Activated T-cell treated with anti-CD3 and anti-CD28 coated beads for 1 hour (primary cell): ENCODE data around the gene SLC37A4.
"Not testable (repeated sequence)": the region's sequence is repeated elsewhere in the genome, so short reads cannot be mapped to it uniquely, and the experiment has no call there.

Experiments used
- DNase-seq: peaks from one replicate; pipeline ENCODE4 v3.0.0-alpha.2; 2020; ENCODE audit warnings: low read depth

SLC37A4 gene

DNA sequence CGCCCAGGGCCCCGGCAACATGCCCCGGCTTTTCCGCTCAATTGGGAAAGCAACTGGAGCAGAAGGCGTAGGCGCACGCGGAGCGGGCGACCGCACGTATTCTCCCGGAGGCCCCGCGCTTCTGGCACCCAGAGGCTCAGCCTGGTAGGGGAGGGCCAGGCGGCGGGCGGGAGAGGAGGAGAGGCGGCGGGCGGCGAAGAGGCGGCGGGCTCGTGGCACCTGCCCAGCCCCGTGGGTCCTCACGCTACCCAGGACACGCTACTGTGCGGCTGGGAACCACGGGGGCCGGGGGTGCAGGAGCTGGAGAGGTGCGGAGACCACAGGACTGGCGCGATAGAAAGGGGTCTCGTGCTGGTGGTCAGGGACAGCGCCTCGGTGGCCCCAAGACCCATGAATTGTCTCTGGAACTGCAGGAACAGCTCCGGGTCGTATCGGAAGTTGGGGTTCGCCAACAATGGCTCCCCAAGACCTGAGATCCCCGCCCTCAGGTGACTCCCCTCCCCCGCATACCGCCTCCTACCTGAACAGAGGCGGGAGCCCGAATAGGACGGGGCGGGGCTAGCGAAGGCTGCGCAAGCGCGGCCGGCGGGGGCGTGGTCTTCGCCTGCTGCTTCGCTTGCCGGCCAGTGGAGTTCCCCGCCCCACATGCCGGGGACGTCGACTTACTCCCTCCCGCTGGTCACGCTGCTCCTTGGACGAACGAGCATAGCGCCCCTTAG lies at the start of gene SLC37A4:
Gene SLC37A4 (minus strand): TSS at position 549 of the 719 bp plus-strand sequence.
- DNase-seq, result peak; percentile 99

DNA sequence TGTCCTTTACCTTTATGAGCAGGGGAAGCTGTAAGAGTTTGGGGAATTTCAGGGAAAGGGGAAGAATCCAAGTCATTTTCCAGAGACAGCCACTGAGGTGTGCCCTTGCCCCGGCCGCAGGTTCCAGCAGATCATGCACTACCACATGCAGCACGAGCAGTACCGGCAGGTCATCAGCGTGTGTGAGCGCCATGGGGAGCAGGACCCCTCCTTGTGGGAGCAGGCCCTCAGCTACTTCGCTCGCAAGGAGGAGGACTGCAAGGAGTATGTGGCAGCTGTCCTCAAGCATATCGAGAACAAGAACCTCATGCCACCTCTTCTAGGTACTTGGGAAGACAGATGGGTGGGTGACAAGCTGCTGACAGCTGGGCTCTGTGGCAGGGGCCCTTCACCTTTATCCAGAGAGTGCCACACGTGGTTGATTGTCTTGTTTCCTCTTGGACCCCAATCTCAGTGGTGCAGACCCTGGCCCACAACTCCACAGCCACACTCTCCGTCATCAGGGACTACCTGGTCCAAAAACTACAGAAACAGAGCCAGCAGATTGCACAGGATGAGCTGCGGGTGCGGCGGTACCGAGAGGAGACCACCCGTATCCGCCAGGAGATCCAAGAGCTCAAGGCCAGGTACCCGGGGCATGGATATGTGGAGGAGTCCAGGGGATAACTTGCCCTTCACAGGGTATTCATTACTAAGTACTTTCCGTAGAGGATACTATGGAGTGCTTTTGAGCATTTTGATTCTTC lies 48.2 kb upstream of the SLC37A4 start:
- no peak for DNase-seq

DNA sequence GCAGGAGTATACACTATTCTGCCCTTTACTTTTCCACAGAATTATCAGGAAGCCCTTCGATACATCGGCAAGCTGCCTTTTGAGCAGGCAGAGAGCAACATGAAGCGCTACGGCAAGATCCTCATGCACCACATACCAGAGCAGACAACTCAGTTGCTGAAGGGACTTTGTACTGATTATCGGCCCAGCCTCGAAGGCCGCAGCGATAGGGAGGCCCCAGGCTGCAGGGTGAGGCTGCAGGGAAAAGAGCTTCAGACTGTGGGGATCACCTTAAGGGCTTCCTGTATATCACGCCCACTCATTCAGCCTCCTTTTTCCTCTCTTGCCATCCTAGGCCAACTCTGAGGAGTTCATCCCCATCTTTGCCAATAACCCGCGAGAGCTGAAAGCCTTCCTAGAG lies 47.2 kb upstream of the SLC37A4 start:
- DNase-seq, result no peak

DNA sequence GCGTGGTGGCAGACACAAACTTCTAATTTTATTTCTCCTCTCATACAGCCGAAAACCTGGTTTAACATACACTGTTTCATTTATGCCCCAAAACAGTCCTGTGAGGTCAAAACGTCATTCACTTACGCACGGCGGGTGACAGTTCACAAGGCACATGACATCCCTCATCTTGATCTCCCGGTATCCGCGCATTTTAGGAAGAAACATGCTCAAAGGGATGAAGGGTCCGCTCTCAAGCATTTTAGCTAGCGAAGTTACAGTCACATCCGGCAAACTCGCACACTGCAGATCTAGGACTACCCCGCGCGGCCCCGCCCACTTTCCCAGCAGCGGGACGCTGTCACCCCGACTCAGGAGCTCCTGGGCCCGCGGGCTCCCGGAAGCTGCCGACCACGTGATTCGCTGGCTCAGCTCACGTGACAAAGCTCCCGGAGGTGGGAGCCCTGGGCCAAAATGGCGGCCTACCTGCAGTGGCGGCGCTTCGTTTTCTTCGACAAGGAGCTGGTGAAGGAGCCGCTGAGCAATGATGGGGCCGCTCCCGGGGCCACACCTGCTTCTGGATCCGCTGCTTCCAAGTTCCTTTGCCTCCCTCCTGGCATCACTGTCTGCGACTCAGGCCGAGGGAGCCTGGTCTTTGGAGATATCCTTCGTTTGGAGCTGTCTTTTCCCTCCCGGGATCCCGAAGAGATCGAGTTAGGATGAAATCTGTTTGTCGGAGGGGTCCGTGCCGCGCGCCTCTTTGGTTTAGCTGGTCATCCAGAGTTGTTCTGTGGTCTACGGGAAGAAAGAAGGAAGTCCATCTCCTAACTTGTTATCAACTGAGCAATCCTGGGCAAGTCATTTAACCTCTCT lies 36.9 kb upstream of the SLC37A4 start, which contains the start of gene VPS11:
Gene VPS11 (plus strand): TSS at position 448 of the 852 bp plus-strand sequence. CDS start 6 bp downstream, at position 454.
- peak; percentile 97 for DNase-seq

DNA sequence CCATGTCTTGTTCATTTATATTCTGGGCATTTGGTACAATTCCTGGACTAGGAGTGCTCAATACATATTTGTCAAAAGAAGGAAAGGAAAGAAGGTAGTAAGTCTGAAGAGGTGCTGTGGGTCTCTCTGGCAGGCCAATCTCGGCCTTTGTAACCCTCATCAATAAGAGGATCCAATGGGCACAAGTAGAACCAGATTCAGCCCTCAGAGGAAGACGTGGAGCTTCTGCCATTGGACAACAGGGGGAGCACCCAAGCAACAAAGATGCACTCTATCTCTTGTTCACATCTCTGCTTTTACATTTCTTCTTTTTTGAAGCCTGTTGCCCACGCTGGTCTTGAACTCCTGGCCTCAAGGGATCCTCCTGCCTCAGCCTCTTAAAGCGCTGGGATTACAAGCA lies 34.7 kb upstream of the SLC37A4 start:
- peak; percentile 19 for DNase-seq

DNA sequence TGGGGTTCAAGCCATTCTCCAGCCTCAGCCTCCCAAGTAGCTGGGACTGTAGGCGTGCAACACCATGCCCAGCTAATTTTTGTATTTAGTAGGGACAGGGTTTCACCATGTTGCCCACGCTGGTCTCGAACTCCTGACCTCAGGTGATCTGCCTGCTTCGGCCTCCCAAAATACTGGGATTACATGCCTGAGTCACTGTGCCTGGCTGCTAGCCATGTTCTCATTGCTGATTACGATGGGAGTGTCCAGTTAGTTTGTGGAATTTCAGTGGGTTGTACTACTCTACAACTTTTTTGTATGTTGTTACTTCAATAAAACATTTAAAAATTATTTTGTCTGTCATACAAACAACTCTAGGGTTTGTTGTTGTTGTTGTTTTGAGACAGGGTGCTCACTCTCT lies 32.1 kb upstream of the SLC37A4 start:
- DNase-seq, result no peak

DNA sequence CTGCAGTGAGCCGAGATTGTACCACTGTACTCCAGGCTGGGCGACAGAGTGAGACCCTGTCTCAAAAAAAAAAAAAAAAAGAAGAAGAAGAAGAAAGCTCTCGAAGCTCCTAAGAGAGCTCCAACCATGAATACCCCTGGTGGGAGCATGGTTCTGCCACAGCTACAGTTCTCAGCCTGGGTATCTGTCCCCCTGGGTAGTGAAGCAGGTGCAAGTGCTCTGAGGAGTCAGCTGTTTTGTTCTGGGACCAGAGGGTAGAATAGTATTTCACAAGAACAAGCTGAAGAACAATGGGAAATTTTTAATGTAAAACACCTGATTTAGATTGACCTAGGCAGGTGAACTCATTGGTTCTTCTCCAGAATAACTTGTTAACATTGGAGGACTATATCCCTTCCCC lies 30.6 kb upstream of the SLC37A4 start:
- DNase-seq, result no peak

DNA sequence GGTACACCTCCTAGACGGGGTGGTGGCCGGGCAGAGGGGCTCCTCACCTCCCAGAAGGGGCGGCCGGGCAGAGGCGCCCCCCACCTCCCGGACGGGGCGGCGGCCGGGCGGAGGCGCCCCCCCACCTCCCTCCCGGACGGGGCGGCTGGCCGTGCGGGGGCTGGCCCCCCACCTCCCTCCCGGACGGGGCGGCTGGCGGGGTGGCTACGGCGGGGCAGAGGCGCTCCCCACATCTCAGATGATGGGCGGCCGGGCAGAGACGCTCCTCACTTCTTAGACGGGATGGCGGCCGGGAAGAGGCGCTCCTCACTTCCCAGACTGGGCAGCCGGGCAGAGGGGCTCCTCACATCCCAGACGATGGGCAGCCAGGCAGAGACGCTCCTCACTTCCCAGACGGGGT lies 28.5 kb upstream of the SLC37A4 start:
- DNase-seq, result not testable (repeated sequence)

DNA sequence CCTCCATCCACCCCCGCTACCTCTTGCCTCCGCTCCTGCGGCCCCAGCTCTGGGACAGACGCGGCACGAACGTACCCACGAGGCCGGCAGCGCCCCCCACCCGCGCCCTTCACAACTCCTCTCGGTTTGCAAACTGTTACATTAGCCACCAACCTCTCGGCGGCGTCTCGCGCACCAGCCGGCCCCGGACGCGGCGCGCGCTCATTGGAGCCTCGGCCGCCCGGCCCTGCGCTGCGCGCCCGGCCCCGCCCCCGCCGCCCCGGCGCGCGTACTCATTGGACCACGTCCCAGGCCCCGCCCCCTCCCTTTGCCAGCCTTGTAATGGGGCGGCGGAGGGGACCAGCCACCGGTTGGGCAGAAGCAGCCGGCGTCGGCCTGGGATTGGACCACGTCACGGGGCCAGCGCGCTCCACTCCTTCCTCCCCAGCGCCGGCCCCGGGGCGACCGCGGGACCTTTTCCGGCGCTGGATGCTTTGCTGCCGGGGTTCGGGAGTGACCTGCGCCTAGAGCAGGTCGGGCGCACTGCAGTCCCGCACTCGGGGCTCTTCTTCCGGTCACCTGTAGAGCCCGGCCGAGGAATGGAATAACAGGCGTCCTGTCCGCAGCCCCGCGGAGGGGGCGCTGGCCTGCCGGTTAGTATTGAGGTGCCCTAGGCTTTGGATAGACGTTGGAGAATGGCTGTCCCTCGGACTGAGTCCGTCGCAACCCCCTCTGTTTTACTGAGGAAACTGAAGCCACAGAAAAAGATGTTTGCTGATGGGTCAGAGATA lies 26.5 kb upstream of the SLC37A4 start, which contains the start of gene HYOU1:
Gene HYOU1 (minus strand): TSS at position 206 of the 770 bp plus-strand sequence. CDS start 1,045 bp downstream, outside the sequence.
- peak; percentile 99 for DNase-seq

DNA sequence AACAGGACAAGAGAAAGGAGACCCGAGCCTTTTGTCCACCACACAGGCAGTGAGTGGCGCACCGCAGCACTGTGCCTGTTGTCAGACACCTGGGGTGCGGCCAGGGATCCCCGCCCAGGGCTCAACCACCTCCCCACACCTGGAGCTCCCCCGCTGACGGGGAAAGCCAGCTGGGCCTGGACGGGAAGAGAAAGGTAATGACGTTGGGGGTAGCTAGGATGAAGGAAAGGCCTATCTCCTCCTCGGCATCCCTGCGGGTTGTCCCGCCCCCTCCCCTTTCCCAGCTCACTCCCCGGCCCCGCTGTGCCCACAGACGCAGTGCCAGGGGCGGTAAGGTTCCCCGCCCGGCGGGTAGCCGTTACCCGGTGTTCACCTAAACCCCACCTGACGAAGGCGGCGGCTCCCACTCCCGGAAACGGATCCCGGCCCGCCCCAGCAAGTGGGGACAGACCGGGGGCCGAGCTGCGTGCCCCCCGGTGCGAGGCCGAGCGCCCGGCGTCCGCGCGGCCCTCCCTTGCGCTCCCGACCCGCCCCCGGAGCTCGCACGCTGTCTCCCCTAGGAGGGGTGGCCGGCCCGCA lies 25.8 kb upstream of the SLC37A4 start:
- DNase-seq, result peak; percentile 16

DNA sequence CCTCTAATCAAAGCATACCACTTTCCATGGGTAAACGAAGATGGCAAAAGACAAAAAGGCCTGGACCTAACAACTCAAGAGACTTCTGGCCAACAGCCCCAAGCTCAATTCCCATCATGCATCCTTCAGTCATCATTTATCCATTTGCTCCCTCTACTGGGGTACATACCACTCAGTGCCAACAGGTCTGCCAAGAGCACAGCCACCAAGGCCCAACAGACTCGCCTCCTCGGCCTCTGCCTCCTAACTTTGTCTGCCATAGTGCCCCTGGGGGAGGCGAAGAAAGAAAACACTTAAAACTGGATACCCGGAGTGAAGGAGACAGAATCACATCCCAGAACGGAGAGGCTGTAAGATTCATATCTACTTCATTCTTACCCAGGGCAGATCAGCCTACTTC lies 25.2 kb upstream of the SLC37A4 start:
- DNase-seq, result no peak

DNA sequence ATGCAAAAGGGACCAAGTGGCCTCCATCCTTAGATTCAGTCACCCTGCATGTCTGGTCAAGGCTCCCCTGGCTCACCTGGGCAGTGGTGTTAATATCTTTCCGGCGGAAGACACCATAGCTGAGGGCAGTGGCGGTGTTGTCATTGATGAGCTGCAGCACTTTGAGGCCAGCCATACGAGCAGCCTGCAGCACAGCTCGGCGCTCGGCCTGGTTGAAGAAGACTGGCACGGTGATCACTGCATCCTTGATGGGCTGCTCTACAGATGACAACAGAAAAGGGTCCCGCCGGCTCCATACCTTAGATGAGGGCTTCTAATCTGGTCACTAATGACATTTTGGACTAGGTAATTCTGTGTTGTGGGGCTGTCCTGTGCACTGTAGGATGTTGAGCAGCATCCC lies 23.7 kb upstream of the SLC37A4 start:
- DNase-seq, result no peak

DNA sequence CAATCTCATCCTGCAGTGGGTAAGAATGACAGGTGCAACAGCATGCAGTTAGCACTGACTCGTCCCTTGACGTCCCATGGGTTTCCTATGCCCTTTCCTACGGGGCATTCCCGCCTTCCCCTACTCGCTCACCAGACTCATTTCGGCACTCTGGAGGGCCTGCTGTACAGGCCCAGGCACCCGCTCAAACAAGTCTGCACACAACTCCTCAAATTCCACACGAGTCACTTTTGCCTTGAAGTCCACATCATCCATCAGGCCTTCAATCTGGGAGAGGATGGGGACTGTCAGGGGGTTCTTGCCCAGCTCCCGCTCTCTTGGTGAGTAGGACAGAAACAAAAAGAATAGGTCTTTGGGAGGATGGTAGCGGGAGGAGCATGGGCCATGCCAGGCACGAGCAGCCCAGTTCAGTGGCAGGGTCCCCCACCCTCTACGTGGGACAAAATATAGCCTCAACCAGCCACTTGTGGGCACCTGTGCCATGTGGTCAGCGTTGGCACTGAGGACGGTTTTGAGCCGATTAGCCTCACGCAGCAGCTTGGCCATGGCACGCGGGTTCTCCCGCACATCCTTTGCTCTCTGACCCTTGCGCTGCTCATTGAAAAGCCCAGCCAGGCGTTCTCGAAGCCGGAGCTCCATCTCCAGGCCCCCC lies 21.6 kb upstream of the SLC37A4 start:
- no peak for DNase-seq

DNA sequence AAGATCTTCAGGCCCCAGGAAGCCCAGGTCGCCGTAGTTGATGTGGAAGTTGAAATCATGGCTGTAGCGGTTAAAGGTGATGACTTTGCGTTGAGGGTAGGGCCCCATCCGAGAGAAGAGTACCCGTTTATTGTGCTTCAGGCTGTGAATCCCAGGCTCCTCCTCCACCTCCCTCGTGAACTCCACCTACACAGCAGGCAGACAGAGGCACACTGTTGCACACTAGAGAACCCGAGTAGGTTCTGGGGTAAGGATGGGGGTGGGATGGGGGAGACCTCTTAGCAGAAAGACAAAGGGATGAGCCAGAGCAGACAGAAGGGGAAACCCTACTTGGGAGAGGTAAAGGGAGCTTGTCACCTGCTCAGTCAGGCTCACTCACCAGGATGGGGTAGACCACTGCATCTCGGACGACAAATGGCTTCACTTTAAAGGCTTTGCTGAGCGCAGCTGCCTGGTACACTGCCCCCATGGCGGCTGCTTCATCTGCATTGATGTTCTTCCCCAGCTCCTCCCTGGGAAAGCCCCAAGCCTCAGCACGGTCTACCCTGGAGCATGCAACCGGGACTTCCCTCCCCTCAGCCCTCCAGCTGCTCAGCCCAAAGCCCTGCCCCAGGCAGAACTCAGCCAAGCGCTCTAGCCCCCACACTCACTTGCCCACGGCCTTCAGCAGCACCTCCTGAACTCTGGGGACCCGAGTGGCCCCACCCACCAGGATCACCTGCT lies 20.9 kb upstream of the SLC37A4 start:
- DNase-seq, result no peak

DNA sequence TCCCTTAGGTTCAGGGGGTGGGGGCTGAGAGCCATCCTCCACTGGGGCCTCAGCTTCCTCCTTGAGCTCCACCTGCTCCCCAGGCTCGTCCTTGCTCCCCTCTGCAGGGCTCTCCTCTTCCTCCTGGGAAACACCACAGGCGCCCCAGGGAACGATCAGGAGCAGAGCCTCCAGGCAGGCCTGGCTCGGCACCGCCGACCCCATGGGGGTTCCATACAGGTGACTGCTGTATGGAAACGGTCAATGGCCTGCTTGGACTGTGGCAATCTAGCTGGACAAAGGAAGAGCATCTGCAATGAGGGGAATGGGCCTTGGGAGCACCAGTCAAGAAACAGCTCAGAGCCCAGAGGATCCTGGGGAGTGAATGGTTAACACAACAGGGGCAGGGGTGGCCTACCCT lies 18.4 kb upstream of the SLC37A4 start:
- DNase-seq, result no peak

DNA sequence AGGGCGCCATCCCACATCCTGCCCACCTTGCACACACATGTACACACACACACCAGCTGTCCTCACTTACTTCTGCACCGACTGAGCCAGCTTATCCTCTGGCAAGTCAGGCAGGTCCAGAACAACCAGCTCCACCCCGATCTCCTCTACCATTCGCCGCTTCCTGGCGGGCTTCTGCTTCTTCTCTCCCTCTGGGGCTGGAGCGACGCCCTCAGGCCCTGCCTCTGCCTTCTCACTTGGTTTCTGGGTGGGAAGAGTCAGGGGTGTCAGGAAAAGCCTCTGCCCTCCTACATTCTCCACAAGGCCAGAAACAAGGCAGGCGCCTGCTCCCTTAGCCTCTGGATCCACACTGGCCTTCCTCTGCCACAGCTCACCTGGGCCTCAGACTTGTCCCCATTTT lies 18.0 kb upstream of the SLC37A4 start:
- DNase-seq, result no peak

DNA sequence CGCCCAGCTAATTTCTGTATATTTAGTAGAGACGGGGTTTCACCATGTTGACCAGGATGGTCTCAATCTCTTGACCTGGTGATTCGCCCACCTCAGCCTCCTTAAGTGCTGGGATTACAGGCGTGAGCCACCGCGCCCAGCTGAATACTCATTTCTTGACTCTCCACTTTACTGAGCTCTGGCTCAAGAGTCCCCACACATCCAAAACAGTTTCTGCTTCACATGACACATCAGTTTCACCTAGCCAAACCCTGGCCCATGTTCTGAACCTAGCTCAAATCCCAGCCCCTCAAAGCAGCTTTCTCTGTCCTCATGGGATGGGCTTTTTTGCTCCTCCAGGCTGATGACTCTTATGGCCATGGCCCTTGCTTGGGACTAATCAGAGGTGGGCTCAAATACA lies 16.5 kb upstream of the SLC37A4 start:
- DNase-seq, result no peak

DNA sequence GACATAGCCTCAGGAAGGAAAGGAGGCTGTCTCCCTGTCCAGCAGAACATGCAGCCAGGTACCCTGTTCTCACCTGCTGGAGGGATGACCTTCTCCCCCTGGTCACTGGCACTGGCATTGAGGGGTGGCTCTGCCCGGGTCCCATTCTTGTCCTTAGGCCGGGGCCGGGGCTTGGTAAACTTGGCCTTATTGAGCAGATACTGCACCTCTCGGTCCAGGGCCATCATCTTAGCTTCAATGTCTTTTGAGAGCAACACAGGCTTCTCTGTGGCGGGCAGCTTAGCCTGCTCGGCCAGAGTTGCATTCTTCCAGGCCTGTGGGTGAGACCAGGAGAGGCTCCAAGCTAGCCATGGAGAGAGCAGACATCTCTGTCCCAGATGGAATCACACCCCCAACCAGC lies 15.8 kb upstream of the SLC37A4 start:
- DNase-seq, result no peak

DNA sequence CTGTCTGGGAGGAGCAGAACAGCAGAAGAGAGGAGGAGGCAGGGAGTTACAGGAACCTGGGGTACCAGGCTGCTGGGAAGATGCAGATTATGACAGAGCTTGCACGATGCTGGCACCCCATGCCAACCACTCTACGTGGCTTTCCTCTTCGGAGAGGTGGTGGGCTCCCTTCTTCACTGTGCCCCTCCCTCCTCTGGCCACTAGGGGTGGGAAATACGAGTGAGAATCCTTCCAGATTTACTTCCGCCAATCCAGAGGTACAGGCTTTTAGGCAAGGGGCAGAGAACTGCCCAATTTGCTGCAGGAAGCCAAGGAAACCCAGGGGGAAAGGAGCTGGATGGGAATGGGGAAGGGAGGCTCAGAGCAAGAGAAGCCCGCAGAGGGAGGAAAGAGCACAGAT lies 14.0 kb upstream of the SLC37A4 start:
- no peak for DNase-seq

DNA sequence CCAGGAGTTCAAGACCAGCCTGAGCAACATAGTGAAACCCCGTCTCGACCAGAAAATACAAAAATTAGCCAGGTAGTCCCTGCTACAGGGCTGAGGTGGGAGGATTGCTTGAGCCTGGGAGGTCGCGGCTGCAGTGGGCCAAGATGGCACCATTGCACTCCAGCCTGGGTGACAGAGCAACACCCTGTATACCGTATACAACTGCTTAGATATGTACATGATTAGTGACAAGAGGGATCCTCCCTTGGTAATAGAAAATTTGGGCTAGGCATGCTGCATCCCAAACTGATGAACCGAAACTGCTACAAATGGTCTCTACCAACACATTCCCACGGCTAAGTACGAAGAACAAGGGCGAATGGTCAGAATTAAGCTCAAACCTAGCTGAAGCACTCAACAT lies 12.2 kb upstream of the SLC37A4 start:
- no peak for DNase-seq
